ENCODE measurements around the gene NRP1. TPM values are rescaled to one million over a fixed set of nuclear protein-coding genes. Genes with fewer than 3 reads are reported as not detected.
A peak's percentile ranks its signal among the peaks of the same experiment; 100 is the strongest.

NRP1 gene
- total RNA-seq, 1 donor from 2014 or later = 16.1 TPM

- DNase-seq (ENCODE audit: low read depth, low spot score) = no peak
- Mint-ChIP-seq H3K9me3 (no peaks in the 10 kb centered on the region), H3K36me3 (ENCODE audit: low read depth) (peaks cover 2% of the 10 kb centered on the region), H3K4me3 (no peak overlapping the region), H3K27ac (ENCODE audit: unreplicated experiment) (peak overlapping the region; percentile 81), H3K4me1 (peaks cover 48% of the 10 kb centered on the region), H3K27me3 (ENCODE audit: low read depth) (no peaks in the 10 kb centered on the region)
- TF ChIP-seq CTCF (conservative IDR thresholded peaks at IDR 0.05) = no peak
These were observed 38.6 kb downstream of the NRP1 start for GRCh38 chr10:33295851-33296250.

DNA sequence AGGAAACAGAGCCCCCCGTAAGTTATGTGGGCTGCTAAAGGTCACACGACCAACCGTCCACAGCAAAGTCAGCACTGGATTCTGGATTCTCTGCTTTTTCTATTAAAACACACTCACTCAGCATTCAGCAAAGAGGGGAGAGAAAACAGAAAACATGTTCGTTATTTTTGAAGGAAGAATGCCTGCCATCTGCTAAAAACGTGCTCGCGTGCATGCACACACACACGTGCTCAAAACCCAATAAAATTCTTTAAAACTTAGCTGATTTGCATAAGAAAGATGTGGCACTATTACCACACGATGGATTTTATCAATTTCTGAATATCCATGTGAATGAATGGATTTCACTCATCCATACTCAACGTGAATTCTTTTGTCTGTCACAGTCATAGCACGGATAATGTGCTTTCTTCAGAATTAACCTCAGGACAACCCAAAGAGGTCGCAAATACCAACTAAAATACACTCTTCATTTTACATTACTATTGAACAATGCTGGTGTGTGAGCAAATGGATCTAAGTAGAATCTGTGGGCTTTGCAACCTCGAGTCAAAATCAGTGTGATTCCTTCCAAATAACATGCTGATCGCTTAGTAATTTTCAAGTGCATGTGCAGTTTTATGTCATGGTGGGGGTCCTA is 40.8 kb downstream of the NRP1 start:
- no peak for TF ChIP-seq CTCF (conservative IDR thresholded peaks at IDR 0.05)
- DNase-seq (ENCODE audit: low read depth, low spot score) = no peak
- peak overlapping the region; percentile 28 for H3K4me3 Mint-ChIP-seq
- H3K9me3 Mint-ChIP-seq = no peaks in the 10 kb centered on the region
- peaks cover 59% of the 10 kb centered on the region for H3K4me1 Mint-ChIP-seq
- H3K27me3 Mint-ChIP-seq (ENCODE audit: low read depth) = no peaks in the 10 kb centered on the region
- peak overlapping the region; percentile 58 for H3K27ac Mint-ChIP-seq (ENCODE audit: unreplicated experiment)
- H3K36me3 Mint-ChIP-seq (ENCODE audit: low read depth) = no peaks in the 10 kb centered on the region

- no peaks in the 10 kb centered on the region for H3K36me3 Mint-ChIP-seq (ENCODE audit: low read depth)
- peak overlapping the region; percentile 58 for H3K27ac Mint-ChIP-seq (ENCODE audit: unreplicated experiment)
- H3K4me3 Mint-ChIP-seq = peak overlapping the region; percentile 28
- peaks cover 60% of the 10 kb centered on the region for H3K4me1 Mint-ChIP-seq
- H3K9me3 Mint-ChIP-seq = no peaks in the 10 kb centered on the region
- TF ChIP-seq CTCF (conservative IDR thresholded peaks at IDR 0.05) = no peak
- H3K27me3 Mint-ChIP-seq (ENCODE audit: low read depth) = no peaks in the 10 kb centered on the region
- DNase-seq (ENCODE audit: low read depth, low spot score) = no peak
These were observed 41.4 kb downstream of the NRP1 start for GRCh38 chr10:33293076-33293475.

GRCh38 chr10:33291053-33291592 is 43.3 kb downstream of the NRP1 start:
- Mint-ChIP-seq H3K36me3 (ENCODE audit: low read depth) (no peaks in the 10 kb centered on the region), H3K4me1 (peaks cover 56% of the 10 kb centered on the region), H3K27me3 (ENCODE audit: low read depth) (no peaks in the 10 kb centered on the region), H3K9me3 (no peaks in the 10 kb centered on the region), H3K4me3 (peak overlapping the region; percentile 38), H3K27ac (ENCODE audit: unreplicated experiment) (peak overlapping the region; percentile 13)
- DNase-seq (ENCODE audit: low read depth, low spot score) = no peak
- no peak for TF ChIP-seq CTCF (conservative IDR thresholded peaks at IDR 0.05)

DNA sequence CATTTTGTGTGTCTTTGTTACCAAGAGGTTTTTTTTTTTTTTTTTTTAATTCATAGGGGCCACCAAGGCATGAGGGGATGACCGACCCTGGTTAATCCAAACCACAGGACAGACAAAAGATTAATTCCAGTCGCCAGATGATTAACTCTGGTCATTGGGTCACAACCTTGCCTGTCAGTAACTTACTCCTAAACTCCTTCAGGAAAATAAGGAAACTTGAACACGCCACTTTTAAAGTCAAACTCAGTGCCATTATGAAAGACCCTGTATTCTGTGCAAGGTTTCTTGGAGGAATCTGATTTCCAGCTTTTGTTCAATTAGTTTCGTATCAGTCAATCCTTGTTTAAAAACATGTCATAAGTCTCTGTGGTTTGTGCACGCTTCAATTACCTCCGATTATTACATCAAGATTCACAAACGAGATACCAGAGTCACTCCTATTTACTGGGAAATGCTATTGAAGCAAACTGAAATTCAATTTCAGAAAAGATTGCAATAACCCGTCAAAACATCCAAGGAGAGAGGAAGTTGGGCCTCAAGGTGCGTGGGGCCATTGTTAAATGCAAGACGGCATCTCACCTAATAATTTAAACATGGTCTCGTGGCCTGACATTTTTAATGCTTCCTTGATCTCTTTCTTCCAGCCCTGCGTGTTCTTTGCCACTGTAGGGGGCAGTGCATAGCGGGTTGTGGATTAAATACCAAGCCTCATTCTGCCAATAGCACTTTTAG is 44.0 kb downstream of the NRP1 start:
- DNase-seq (ENCODE audit: low read depth, low spot score) = no peak
- H3K4me3 Mint-ChIP-seq = peak overlapping the region; percentile 38
- H3K4me1 Mint-ChIP-seq = peaks cover 56% of the 10 kb centered on the region
- no peaks in the 10 kb centered on the region for H3K36me3 Mint-ChIP-seq (ENCODE audit: low read depth)
- no peaks in the 10 kb centered on the region for H3K27me3 Mint-ChIP-seq (ENCODE audit: low read depth)
- H3K27ac Mint-ChIP-seq (ENCODE audit: unreplicated experiment) = peak overlapping the region; percentile 54
- TF ChIP-seq CTCF (conservative IDR thresholded peaks at IDR 0.05) = peak; percentile 42
- H3K9me3 Mint-ChIP-seq = no peaks in the 10 kb centered on the region

Data from neural crest cell (in vitro differentiated cells).